Posterior cingulate gyrus (tissue), 11 donors: Measurements from ENCODE around the gene SPSB4.

Source experiments
- DNase-seq, 10 donors: peaks; one replicate each; pipeline versions ENCODE4 v3.0.0 to v3.0.0-alpha.2; 2020 to 2021; ENCODE audit warnings: mixed read lengths in 3 of 10
- intact Hi-C: fragments of 100-400 bp; cut with DNase I; formaldehyde crosslinking; loops from one replicate; pipeline ENCODE4 v1.15.1; 2023

SPSB4 gene

GRCh38 chr3:141093397-141093796, 42.2 kb downstream of the SPSB4 start:
- intact Hi-C loops, result no loop called here
- peak in 1 of 10 donors; percentile 63 for DNase-seq

GRCh38 chr3:141093971-141094684, 43.0 kb downstream of the SPSB4 start:
- intact Hi-C loops, result no loop called here
- peak in 9 of 10 donors; percentile 28 to 93 (median 56) for DNase-seq

- intact Hi-C loops, result no loop called here
- peak in 5 of 10 donors; percentile 33 to 87 (median 53) for DNase-seq
Measured at GRCh38 chr3:141094790-141095545, 43.8 kb downstream of the SPSB4 start.

GRCh38 chr3:141095546-141095937, 44.4 kb downstream of the SPSB4 start:
- intact Hi-C loops, result no loop called here

GRCh38 chr3:141096164-141096563, 45.0 kb downstream of the SPSB4 start:
- intact Hi-C loops, result no loop called here
- DNase-seq, result no peak

More at GRCh38 chr3:141095546-141095937, 44.4 kb downstream of the SPSB4 start:
- DNase-seq, result no peak

GRCh38 chr3:141096981-141097380, 45.8 kb downstream of the SPSB4 start:
- DNase-seq, result peak in 1 of 10 donors; percentile 35
- intact Hi-C loops, result no loop called here

- intact Hi-C loops, result loop anchor here (10.0 kb wide), 1 partner anchor 205 kb away; no protein-coding TSS in a partner anchor
Measured at GRCh38 chr3:141100112-141100511, 49.0 kb downstream of the SPSB4 start.

GRCh38 chr3:141100531-141101320, 49.6 kb downstream of the SPSB4 start:
- intact Hi-C loops, result loop anchor here (10.0 kb wide), 1 partner anchor 206 kb away; no protein-coding TSS in a partner anchor
- DNase-seq, result peak in 1 of 10 donors; percentile 26

More at GRCh38 chr3:141100112-141100511, 49.0 kb downstream of the SPSB4 start:
- DNase-seq, result no peak

- no peak for DNase-seq
- intact Hi-C loops, result loop anchor here (10.0 kb wide), 1 partner anchor 208 kb away; no protein-coding TSS in a partner anchor
Measured at GRCh38 chr3:141102372-141102771, 51.2 kb downstream of the SPSB4 start.

GRCh38 chr3:141103067-141103466, 51.9 kb downstream of the SPSB4 start:
- no peak for DNase-seq

GRCh38 chr3:141103503-141103902, 52.4 kb downstream of the SPSB4 start:
- no peak for DNase-seq
- intact Hi-C loops, result loop anchor here (10.0 kb wide), 1 partner anchor 209 kb away; no protein-coding TSS in a partner anchor

More at GRCh38 chr3:141103067-141103466, 51.9 kb downstream of the SPSB4 start:
- intact Hi-C loops, result loop anchor here (10.0 kb wide), 1 partner anchor 208 kb away; no protein-coding TSS in a partner anchor

GRCh38 chr3:141104151-141104821, 53.1 kb downstream of the SPSB4 start:
- intact Hi-C loops, result loop anchor here (10.0 kb wide), 1 partner anchor 209 kb away; no protein-coding TSS in a partner anchor
- peak in 3 of 10 donors; percentile 22 to 87 (median 76) for DNase-seq

GRCh38 chr3:141105828-141106628, 54.9 kb downstream of the SPSB4 start:
- intact Hi-C loops, result loop anchor here (1.0 to 10.0 kb wide), 2 partner anchors 106 to 211 kb away; no protein-coding TSS in a partner anchor
- peak in 6 of 10 donors; percentile 35 to 72 (median 52) for DNase-seq

- no peak for DNase-seq
- intact Hi-C loops, result loop anchor here (10.0 kb wide), 1 partner anchor 212 kb away; no protein-coding TSS in a partner anchor
Measured at GRCh38 chr3:141106842-141107241, 55.7 kb downstream of the SPSB4 start.

- no peak for DNase-seq
- intact Hi-C loops, result loop anchor here (10.0 kb wide), 1 partner anchor 213 kb away; no protein-coding TSS in a partner anchor
Measured at GRCh38 chr3:141108039-141108438, 56.9 kb downstream of the SPSB4 start.

- intact Hi-C loops, result loop anchor here (10.0 kb wide), 1 partner anchor 215 kb away; no protein-coding TSS in a partner anchor
- DNase-seq, result no peak
Measured at GRCh38 chr3:141109751-141110150, 58.6 kb downstream of the SPSB4 start.

GRCh38 chr3:141110322-141110721, 59.2 kb downstream of the SPSB4 start:
- no peak for DNase-seq
- intact Hi-C loops, result no loop called here

GRCh38 chr3:141111364-141112155, 60.4 kb downstream of the SPSB4 start:
- intact Hi-C loops, result no loop called here
- no peak for DNase-seq
